Duodenal mucosa (tissue), 2 donors: ENCODE measurements around the gene DPYSL3.

ENCODE experiments used
- H3K27ac ChIP-seq: one replicate; pipeline ENCODE4 v1.7.0; 2013; ENCODE audit warnings: low read depth, low read length
- H3K27me3 ChIP-seq, 2 donors: one replicate each; pipeline ENCODE4 v1.7.0; 2013; ENCODE audit warnings: low read length in 2 of 2, control low read depth in 1 of 2; ENCODE audit not compliant: insufficient read depth in 2 of 2, control insufficient read depth in 1 of 2
- H3K36me3 ChIP-seq, 2 donors: one replicate each; pipeline ENCODE4 v1.7.0; 2013; ENCODE audit warnings: low read length in 2 of 2, control low read depth in 1 of 2; ENCODE audit not compliant: insufficient read depth in 2 of 2, control insufficient read depth in 1 of 2
- H3K4me1 ChIP-seq, 2 donors: one replicate each; pipeline ENCODE4 v1.7.0; 2013; ENCODE audit warnings: low read length in 2 of 2, control low read depth in 1 of 2; ENCODE audit not compliant: insufficient read depth in 2 of 2, control insufficient read depth in 1 of 2
- H3K4me3 ChIP-seq, 2 donors: one replicate each; pipeline ENCODE4 v1.7.0; 2013; ENCODE audit warnings: low read length in 2 of 2, low read depth in 1 of 2
- H3K9ac ChIP-seq, 2 donors: one replicate each; pipeline ENCODE4 v1.7.0; 2013; ENCODE audit warnings: low read length in 2 of 2, low read depth in 1 of 2
- H3K9me3 ChIP-seq, 2 donors: one replicate each; pipeline ENCODE4 v1.7.0; 2013; ENCODE audit warnings: low read length in 2 of 2, control low read depth in 1 of 2; ENCODE audit not compliant: control insufficient read depth in 1 of 2

DPYSL3 gene

GRCh38 chr5:147396070-147396823, 113.6 kb downstream of the DPYSL3 start:
- no peaks in the 10 kb centered on the region for H3K36me3 ChIP-seq
- H3K9me3 ChIP-seq = no peaks in the 10 kb centered on the region
- no peaks in the 10 kb centered on the region for H3K27me3 ChIP-seq
- H3K4me3 ChIP-seq = no peak overlapping the region
- no peak overlapping the region for H3K27ac ChIP-seq
- H3K9ac ChIP-seq = no peak overlapping the region
- peaks cover 0 to 5% of the 10 kb centered on the region in 2 donors for H3K4me1 ChIP-seq

- Histone ChIP-seq H3K4me3 (no peak overlapping the region), H3K27ac (no peak overlapping the region), H3K4me1 (no peaks in the 10 kb centered on the region), H3K9ac (no peak overlapping the region), H3K36me3 (no peaks in the 10 kb centered on the region), H3K27me3 (no peaks in the 10 kb centered on the region), H3K9me3 (no peaks in the 10 kb centered on the region)
Observed at GRCh38 chr5:147393874-147394672, 115.8 kb downstream of the DPYSL3 start.

- H3K27me3 ChIP-seq = no peaks in the 10 kb centered on the region
- no peak overlapping the region for H3K27ac ChIP-seq
Observed at GRCh38 chr5:147391781-147392180, 118.1 kb downstream of the DPYSL3 start.

DNA sequence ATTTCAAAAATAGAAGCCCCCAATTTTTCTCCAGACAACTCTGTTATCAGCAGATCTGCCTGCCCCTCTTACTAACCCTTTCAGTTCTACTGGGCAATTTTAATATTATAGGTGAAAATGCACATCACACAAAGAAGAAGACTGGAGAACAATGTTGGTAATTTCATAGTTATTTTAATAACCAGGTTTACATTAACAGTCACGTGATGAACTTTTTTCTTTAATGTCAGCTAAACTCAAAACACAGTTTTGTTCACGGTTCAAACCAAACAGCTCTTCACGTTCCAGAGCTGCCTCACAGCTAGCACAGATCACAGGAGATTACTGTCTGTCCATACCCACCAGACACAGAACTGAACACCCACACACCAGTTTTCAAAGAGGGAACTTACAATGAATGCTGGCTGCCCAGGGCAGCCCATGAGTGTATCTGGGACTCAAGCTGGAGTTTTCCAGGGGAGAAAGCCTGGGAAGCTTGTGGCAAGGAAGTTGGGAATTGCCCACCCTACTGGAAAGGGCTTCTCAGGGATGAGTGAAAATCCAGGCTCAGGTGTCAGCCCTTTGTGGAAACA, 119.1 kb downstream of the DPYSL3 start:
- no peaks in the 10 kb centered on the region for H3K4me1 ChIP-seq
- H3K9me3 ChIP-seq = no peaks in the 10 kb centered on the region
- H3K27me3 ChIP-seq = no peaks in the 10 kb centered on the region
- H3K27ac ChIP-seq = no peak overlapping the region
- no peak overlapping the region for H3K4me3 ChIP-seq
- no peaks in the 10 kb centered on the region for H3K36me3 ChIP-seq
- no peak overlapping the region for H3K9ac ChIP-seq

More at GRCh38 chr5:147391781-147392180, 118.1 kb downstream of the DPYSL3 start:
- no peak overlapping the region for H3K4me3 ChIP-seq
- no peak overlapping the region for H3K9ac ChIP-seq
- H3K36me3 ChIP-seq = no peaks in the 10 kb centered on the region
- H3K9me3 ChIP-seq = no peaks in the 10 kb centered on the region
- no peaks in the 10 kb centered on the region for H3K4me1 ChIP-seq

DNA sequence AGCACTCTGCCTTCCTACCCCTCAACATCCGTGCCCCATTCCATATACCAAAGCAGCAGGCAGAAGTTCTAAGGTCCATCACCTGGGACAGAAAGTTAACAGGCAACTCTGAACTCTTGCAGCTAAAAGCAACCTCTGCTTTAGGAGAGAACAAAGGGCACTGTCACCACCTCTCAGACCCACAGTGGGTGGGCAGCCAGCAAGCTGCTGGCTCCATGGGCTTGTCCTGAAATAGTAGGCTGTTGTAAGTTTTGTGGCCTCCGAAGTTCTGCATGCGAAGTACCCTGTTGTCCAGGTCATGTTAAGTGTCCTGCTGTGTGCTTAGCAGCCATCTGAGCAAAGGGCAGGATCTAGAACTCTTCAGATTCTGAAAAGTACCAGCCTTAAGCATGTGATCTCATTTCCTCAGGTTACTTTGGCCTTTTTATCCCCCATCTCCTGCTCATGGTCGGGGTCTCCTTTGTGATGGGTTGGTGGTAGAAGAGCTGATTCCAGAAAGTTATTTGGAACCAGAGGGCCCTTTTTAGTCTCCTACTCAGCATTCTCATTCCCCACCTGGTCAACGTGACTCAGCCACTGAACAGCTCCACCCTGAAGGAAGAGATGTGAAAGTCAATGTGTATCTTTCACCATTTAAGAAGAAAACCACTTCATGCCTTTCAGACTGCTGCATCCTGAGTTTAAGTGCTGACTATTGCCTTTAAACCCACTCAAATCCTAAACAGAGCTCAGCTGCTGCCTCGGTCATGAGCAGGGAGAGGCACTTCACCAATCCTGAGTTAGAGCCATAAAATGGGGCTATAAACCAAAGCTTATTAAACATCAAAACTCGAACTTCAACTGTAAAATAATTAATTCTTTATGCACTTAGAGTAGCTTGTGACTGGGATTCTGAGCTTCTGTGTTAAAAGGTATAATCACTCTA, 121.4 kb downstream of the DPYSL3 start:
- no peaks in the 10 kb centered on the region for H3K9me3 ChIP-seq
- no peak overlapping the region for H3K27ac ChIP-seq

GRCh38 chr5:147387109-147387508, 122.8 kb downstream of the DPYSL3 start:
- no peak overlapping the region for H3K27ac ChIP-seq
- H3K9me3 ChIP-seq = no peaks in the 10 kb centered on the region
- H3K4me1 ChIP-seq = no peaks in the 10 kb centered on the region
- H3K36me3 ChIP-seq = no peaks in the 10 kb centered on the region
- no peak overlapping the region for H3K9ac ChIP-seq
- H3K27me3 ChIP-seq = no peaks in the 10 kb centered on the region
- H3K4me3 ChIP-seq = no peak overlapping the region

More for the DNA sequence above, 121.4 kb downstream of the DPYSL3 start:
- Histone ChIP-seq H3K9ac (no peak overlapping the region), H3K27me3 (no peaks in the 10 kb centered on the region), H3K4me3 (no peak overlapping the region), H3K4me1 (no peaks in the 10 kb centered on the region), H3K36me3 (no peaks in the 10 kb centered on the region)

DNA sequence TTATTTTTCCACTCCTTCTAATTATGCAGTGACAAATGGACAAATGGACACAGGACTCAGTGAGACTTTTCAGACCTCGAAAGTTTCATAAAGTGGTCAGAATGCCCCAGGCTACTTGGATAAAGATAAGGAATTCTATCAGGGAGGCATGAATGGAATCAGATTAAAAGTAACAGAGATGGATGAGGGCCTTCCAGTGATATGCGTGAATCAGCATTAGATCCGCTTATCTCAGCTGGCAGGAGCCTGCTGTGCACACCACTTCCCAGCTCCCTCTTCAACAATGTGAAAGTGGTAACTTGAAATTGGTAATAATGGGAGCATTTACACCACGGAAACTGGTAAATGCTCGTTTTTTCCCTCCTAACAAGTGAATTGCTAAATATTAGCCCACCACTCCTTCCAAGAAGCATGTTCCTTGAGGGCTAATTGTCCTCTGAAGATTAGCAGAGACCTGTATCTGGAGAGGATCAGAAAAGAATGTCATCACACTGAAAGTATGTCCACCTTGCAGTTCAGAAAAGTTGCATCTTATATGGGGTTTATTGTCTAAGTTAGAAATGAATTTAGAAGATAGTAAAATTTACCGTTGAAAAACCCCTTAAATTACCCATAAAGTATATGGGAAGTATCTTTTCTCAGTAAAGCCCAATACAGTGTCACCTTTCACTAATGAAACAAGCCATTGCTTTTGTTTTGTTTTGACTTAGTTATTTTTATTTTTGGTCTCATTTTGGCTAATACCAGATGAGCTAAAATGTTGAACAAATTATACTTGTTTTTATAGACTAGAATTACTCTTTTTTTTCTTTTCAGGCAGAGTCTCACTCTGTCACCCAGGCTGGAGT, 125.3 kb downstream of the DPYSL3 start:
- Histone ChIP-seq H3K9me3 (no peaks in the 10 kb centered on the region), H3K4me3 (no peak overlapping the region), H3K27me3 (no peaks in the 10 kb centered on the region), H3K9ac (no peak overlapping the region), H3K27ac (no peak overlapping the region), H3K36me3 (no peaks in the 10 kb centered on the region), H3K4me1 (no peaks in the 10 kb centered on the region)

DNA sequence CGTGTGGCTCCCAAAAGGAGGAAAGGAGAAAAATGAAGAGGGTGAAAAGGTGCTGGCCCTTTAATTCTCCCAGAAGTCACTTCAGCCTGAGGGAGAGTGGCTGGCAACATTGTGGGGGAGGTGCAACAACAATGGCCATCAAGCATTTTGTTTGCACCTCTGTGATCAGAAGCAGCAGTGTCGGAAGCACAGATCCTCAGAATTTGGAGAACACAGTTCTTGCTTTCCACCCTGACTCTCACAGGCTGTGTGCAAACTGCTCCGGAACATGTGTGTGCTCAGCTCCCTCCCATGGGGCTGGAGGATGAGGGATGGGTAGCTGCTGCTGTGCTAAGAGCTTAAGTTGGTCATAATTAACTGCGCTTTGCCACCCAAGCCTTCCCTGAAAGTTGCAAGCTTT, 127.1 kb downstream of the DPYSL3 start:
- peak overlapping the region; percentile 40 to 52 for H3K4me3 ChIP-seq
- H3K27me3 ChIP-seq = no peaks in the 10 kb centered on the region
- H3K36me3 ChIP-seq = no peaks in the 10 kb centered on the region
- peaks cover 0 to 3% of the 10 kb centered on the region in 2 donors for H3K9me3 ChIP-seq
- no peak overlapping the region for H3K9ac ChIP-seq
- no peak overlapping the region for H3K27ac ChIP-seq
- no peaks in the 10 kb centered on the region for H3K4me1 ChIP-seq

- H3K4me3 ChIP-seq = no peak overlapping the region
- no peak overlapping the region for H3K27ac ChIP-seq
- no peak overlapping the region for H3K9ac ChIP-seq
- peaks cover 0 to 3% of the 10 kb centered on the region in 2 donors for H3K9me3 ChIP-seq
- no peaks in the 10 kb centered on the region for H3K27me3 ChIP-seq
- H3K4me1 ChIP-seq = no peaks in the 10 kb centered on the region
- no peaks in the 10 kb centered on the region for H3K36me3 ChIP-seq
Observed at GRCh38 chr5:147381555-147381954, 128.3 kb downstream of the DPYSL3 start.
